Measurements from ENCODE around the gene WNT6.

Gene WNT6

GRCh38 chr2:218894151-218894879 is 34.7 kb downstream of the WNT6 start:
- DNase-seq = no peak

- DNase-seq = no peak
These were observed 35.2 kb downstream of the WNT6 start for GRCh38 chr2:218894880-218895157.

- no peak for DNase-seq
These were observed 35.7 kb downstream of the WNT6 start for GRCh38 chr2:218895326-218895725.

DNA sequence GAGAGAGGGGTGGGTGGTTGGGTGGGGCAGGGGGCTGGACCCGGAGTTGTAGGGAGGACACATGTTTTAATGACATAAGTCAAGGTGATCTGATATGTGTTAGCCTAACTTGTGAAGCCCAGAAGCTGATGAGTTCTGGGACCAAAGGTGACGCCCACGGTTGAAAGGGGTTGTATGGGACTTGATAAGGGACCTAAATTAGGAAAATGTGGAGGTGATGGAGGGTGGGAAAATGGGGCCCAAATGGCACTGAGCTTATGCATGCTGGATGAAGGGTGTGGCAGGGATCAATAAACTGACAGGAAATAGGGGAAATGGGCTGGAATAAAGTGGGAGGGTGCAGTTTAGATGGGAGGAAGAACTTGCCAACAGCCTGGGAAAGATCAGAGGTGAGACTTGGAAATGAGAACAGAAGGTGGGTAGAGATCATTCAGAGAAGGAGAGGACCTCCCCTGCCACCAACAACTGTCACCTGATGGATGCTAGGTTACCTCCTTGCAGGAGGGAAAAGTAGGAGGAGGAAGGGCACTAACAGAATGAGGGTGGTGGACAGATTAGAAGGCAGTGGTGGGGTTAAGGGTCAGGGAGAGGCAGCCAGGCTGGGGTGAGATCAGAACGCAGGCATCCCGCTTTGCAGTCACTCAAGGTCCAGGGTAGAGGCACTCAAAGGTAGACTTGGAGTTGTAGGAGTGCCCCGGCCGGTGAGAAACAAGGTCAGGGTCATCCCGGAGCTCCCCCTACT is 36.3 kb downstream of the WNT6 start:
- DNase-seq = no peak

- DNase-seq = peak; percentile 92
These were observed 37.1 kb downstream of the WNT6 start for GRCh38 chr2:218896501-218897393.

DNA sequence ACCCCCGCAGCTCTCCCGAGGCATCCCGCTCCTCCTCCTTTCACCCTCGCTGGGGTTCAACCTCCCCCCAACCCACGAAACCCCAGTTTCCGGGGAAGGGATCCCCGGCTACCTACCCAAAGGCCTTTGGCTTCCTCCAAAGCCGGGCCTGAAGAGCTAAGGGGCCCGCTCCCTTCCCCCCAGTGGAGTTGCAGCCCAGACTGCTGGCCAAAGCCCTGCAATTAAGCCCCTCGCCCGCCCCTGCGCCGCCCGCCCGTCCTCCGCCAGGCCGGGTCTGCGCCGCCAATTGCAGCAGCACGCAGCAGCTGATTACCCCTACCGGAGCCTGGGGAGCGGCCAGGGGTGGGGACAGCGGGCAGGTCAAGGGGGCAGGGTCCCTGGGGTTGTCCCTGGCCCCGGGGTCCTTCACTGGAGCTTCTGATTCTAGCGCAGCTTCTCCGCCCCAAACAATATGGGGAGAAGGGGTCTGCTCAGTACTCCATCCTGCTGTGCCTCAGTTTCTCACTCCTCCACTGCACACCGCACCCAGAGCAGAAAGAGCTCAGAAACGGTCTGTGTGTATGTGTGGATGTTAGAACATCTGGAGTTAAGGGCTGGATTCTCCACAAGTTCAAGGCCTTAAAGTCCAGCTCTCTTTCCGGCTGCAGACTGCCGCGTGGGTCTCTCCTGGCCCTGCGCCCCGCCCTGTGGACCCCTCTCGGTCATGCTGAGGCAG is 37.9 kb downstream of the WNT6 start:
- no peak for DNase-seq

GRCh38 chr2:218898109-218898878 is 38.7 kb downstream of the WNT6 start:
- DNase-seq = peak; percentile 73

GRCh38 chr2:218899147-218899546 is 39.5 kb downstream of the WNT6 start:
- DNase-seq = no peak

GRCh38 chr2:218902427-218902826 is 42.8 kb downstream of the WNT6 start:
- DNase-seq = no peak

- no peak for DNase-seq
These were observed 44.6 kb downstream of the WNT6 start for GRCh38 chr2:218904176-218904575.

DNA sequence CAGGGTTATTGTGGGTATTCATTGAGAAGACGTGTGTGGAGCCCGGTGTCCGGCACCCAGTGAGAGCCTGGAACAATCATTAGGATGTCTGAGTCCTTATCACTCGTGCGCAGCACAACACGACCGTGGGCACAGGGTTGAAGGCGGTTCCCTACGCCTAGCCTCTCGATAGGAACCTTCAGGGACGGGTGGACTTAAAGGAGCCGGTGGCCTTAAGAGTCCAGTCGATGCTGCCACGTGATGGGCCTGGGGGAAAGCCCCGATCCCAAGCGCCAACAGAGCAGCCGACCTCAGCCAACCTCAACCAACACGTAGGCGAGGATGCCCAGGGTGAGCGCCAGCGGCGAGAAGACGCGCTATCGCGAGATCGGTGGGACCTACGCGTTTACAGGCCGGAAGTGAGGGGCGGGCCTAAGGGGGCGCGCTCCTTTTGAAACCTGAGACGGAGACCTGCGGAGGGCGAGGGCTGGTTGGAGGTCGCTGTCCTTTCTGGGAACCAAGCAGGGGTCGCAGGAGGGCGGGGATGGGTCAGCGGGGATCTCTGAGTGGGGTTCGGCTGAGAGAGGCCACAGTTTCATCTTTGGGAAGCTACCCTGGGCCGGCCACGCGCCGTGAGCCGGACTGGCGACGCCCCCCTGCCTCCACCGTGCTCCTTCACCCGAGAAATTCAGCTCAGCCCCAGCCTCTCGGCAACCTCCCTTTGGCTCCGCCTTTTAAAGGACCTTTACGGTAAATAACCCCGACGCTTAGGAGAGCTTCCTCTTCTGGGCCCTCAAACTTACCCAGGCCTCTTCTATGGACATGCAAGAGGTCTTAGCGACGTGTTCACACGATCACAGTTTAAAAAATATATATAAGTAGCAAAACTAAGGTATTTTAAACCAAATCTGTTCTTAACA is 49.4 kb downstream of the WNT6 start:
- peak; percentile 90 for DNase-seq

GRCh38 chr2:218910741-218911140 is 51.1 kb downstream of the WNT6 start:
- DNase-seq = no peak

DNA sequence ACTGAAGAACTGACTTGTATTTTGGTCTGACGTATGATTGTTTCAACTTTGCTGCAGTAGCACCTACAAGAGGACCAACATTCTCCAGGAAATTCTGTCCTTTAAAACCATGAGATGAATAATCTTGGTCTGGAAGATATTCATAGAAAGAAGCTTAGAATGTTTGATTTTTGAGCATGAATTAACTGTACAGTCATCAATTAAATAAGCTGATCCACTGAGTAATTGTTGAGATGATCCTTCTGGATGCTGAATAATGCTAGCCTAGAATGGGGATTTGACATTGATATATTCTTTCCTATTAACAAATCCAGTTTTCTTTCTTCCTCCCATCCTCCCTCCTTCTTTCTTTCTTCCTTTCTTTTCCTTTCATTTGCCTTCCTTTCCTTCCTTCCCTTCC is 60.9 kb downstream of the WNT6 start:
- DNase-seq = no peak
